Retinal pigment epithelial cell (primary cell): ENCODE data around the gene DEXI.
A peak's percentile ranks its signal among the peaks of the same experiment; 100 is the strongest.

Experiments
- DNase-seq: peaks from one replicate; pipeline ENCODE4 v3.0.0-alpha.2; 2010; ENCODE audit warnings: low read depth
- H3K4me3 ChIP-seq: 2 replicates; pipeline ENCODE4 v1.5.1; 2011; ENCODE audit warnings: mild to moderate bottlenecking, low read length, control low read depth, moderate library complexity
- TF ChIP-seq, protein P1 (sequence below): conservative IDR thresholded peaks from 2 replicates; pipeline ENCODE4 v1.5.1; 2011; ENCODE audit warnings: low read depth, low read length, control low read depth, inconsistent platforms

Gene DEXI

DNA sequence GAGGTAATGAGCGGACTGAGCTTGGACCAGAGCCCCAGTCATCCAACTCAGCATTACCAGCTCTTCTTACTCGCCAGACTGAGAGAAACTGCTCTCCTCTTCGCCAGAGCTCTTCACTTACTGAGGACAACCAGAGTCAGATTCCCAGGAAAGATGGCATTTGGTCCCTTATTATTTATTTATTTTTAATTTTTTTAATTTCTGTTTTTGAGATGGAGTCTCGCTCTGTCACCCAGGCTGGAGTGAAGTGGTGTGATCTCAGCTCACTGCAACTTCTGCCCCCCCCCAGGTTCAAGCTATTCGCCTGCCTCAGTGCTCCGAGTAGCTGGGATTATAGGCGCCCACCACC lies 23.3 kb downstream of the DEXI start:
- H3K4me3 ChIP-seq = no peak overlapping the region
- TF ChIP-seq, protein P1, sequence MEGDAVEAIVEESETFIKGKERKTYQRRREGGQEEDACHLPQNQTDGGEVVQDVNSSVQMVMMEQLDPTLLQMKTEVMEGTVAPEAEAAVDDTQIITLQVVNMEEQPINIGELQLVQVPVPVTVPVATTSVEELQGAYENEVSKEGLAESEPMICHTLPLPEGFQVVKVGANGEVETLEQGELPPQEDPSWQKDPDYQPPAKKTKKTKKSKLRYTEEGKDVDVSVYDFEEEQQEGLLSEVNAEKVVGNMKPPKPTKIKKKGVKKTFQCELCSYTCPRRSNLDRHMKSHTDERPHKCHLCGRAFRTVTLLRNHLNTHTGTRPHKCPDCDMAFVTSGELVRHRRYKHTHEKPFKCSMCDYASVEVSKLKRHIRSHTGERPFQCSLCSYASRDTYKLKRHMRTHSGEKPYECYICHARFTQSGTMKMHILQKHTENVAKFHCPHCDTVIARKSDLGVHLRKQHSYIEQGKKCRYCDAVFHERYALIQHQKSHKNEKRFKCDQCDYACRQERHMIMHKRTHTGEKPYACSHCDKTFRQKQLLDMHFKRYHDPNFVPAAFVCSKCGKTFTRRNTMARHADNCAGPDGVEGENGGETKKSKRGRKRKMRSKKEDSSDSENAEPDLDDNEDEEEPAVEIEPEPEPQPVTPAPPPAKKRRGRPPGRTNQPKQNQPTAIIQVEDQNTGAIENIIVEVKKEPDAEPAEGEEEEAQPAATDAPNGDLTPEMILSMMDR = no peak
- no peak for DNase-seq

DNA sequence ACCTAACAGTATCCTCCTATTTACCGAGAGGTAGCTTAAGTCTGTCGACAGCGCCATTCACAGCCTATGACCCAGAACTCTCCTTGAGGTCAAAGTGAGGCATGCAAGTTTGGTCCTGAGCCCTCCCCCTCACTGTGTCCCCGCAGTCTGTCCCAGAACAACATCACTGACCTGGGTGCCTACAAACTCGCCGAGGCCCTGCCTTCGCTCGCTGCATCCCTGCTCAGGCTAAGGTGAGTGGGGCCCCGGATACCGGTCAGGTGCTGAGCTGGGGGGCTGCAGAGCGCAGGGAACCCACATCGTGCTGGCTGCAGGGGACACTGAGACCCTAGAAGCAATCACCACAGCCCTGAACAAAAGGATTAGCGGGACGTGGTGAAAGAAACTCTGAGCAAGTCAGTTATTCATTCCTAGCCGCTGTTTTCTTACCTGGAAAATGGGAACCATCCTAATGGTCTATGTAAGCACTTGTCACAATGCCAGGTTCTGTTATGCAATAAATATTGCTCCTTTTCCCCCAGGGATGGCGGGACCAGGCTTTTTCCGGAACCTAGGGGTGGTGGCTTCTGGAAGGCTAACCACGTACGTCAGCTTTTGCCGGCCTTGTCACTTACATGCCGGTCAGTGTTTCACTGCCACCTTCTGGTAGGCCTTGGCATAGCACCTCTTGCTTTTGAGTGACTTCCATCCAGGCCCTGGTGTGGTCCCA lies 23.8 kb downstream of the DEXI start:
- TF ChIP-seq, protein P1 = peak; percentile 100
- DNase-seq = peak; percentile 80
- H3K4me3 ChIP-seq = peak overlapping the region; percentile 31

DNA sequence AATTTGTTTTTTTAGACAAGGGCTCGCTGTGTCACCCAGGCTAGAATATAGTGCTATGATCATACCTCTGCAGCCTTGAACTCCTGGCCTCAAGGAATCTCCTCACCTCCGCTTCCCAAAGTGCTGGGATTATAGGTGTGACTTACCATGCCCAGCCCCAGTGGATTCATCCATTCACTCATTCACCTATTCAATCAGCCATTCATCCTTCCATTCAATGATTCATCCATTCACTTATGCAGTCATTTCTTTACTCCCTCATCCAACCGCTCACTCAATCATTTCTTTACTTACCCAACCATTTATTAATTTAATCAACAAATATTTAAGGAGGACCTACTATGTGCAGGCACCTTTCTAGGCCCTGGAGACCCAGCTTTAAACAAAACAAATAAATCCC lies 25.7 kb downstream of the DEXI start:
- TF ChIP-seq, protein P1 = no peak
- no peak for DNase-seq
- no peak overlapping the region for H3K4me3 ChIP-seq

DNA sequence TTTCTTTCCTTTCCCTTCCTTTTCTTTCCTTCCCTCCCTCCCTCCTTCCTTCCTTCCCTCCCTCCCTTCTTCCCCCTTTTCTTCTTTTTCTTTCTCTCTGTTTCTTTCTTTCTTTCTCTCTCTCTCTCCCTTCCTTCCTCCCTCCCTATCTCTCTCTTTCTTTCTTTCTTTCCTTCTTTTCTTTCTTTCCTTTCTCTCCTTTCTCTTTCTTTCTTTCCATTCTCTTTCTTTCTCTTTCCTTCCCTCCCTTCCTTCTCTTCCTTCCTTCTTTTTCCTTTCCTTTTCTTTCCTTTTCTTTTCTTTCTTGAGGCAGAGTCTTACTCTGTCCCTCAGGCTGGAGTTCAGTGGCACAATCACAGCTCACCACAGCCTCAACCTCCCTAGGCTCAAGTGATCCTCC lies 31.0 kb downstream of the DEXI start:
- no peak for DNase-seq
- no peak overlapping the region for H3K4me3 ChIP-seq
- TF ChIP-seq, protein P1 = no peak

DNA sequence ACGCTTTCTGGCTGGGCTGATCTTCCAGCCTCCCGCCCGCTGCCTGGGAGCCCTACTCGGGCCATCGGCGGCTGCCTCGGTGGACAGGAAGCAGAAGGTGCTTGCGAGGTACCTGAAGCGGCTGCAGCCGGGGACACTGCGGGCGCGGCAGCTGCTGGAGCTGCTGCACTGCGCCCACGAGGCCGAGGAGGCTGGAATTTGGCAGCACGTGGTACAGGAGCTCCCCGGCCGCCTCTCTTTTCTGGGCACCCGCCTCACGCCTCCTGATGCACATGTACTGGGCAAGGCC lies 34.6 kb downstream of the DEXI start:
- TF ChIP-seq, protein P1 = no peak
- H3K4me3 ChIP-seq = no peak overlapping the region
- DNase-seq = no peak

DNA sequence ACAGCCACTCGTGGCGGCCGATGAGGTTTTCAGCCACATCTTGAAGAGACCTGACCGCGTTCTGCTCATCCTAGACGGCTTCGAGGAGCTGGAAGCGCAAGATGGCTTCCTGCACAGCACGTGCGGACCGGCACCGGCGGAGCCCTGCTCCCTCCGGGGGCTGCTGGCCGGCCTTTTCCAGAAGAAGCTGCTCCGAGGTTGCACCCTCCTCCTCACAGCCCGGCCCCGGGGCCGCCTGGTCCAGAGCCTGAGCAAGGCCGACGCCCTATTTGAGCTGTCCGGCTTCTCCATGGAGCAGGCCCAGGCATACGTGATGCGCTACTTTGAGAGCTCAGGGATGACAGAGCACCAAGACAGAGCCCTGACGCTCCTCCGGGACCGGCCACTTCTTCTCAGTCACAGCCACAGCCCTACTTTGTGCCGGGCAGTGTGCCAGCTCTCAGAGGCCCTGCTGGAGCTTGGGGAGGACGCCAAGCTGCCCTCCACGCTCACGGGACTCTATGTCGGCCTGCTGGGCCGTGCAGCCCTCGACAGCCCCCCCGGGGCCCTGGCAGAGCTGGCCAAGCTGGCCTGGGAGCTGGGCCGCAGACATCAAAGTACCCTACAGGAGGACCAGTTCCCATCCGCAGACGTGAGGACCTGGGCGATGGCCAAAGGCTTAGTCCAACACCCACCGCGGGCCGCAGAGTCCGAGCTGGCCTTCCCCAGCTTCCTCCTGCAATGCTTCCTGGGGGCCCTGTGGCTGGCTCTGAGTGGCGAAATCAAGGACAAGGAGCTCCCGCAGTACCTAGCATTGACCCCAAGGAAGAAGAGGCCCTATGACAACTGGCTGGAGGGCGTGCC lies 35.1 kb downstream of the DEXI start:
- H3K4me3 ChIP-seq = no peak overlapping the region
- TF ChIP-seq, protein P1 = no peak
- no peak for DNase-seq

DNA sequence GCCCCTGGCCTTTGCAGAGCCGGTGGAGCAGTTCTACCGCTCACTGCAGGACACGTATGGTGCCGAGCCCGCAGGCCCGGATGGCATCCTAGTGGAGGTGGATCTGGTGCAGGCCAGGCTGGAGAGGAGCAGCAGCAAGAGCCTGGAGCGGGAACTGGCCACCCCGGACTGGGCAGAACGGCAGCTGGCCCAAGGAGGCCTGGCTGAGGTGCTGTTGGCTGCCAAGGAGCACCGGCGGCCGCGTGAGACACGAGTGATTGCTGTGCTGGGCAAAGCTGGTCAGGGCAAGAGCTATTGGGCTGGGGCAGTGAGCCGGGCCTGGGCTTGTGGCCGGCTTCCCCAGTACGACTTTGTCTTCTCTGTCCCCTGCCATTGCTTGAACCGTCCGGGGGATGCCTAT lies 35.8 kb downstream of the DEXI start:
- DNase-seq = no peak
- H3K4me3 ChIP-seq = no peak overlapping the region
- TF ChIP-seq, protein P1 = no peak
